ENCODE measurements around the gene RERE.
"Not testable (repeated sequence)": the region's sequence is repeated elsewhere in the genome, so short reads cannot be mapped to it uniquely, and the experiment has no call there.

DNA sequence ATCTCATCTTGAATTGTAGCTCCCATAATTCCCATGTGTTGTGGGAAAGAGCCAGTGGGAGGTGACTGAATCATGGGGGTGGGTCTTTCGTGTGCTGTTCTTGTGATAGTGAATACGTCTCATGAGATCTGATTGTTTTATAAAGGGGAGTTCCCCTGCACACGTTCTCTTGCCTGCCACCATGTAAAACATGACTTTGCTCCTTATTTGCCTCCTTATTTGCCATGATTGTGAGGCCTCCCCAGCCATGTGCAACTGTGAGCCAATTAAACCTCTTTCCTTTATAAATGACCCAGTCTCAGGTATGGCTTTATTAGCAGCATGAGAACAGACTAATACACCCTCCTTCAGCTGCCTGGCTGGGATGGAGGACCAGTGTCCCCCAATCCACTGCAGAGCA, 224.1 kb downstream of the RERE start:
- not testable (repeated sequence) for TF ChIP-seq CTCF, POLR2A, POLR2AphosphoS5 (IDR thresholded peaks at IDR 0.05)
